ENCODE measurements around the gene ENTR1.

- TF ChIP-seq CTCF (IDR thresholded peaks at IDR 0.05) = no peak
- TF ChIP-seq POLR2A (IDR thresholded peaks at IDR 0.05) = no peak
These were observed 24.4 kb downstream of the ENTR1 start for GRCh38 chr9:136386018-136386417.

All from vagina (tissue), 2 donors.